AML-193 (cell line): ENCODE data around the gene NT5C2.
A peak's percentile ranks its signal among the peaks of the same experiment; 100 is the strongest.
"Not testable (repeated sequence)": the region's sequence is repeated elsewhere in the genome, so short reads cannot be mapped to it uniquely, and the experiment has no call there.

Experiments used
- DNase-seq, 2 experiments: peaks; one replicate each; lab custom pipeline; 2025; lab: John Stamatoyannopoulos, UW

Gene NT5C2

DNA sequence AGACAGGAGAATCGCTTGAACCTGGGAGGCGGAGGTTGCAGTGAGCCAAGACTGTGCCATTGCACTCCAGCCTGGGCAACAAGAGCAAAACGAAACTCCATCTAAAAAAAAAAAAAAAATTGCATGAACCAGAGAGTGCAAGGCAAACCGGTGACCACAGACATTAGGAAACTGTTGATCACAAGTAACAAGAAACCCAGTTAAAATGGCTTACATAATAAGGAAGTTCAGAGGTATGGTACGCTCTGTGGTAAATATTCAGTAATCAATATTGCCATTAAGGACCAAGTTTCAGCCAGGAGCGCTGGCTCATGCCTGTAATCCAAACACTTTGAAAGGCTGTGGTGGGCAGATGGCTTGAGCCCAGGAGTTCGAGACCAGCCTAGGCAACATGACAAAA is 9.2 kb upstream of the NT5C2 start:
- peak; percentile 86 to 91 for DNase-seq

DNA sequence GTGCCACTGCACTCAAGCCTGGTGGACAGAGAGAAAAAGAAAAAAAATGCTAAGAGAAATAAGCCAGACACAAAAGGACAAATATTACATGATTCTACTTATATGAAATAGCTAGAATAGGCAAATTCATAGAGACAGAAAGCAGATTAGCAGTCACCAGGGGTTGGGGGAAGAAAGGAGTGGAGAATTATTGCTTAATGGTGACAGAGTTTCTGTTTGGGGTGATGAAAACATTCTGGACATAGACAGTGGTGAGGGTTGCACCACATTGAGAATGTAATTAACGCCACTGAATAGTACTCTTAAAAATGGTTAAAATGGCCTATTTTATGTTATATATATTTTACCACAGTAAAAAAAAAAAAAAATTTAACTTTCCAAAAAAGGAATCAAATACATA is 6.4 kb upstream of the NT5C2 start:
- DNase-seq: peak; percentile 89 to 92

DNA sequence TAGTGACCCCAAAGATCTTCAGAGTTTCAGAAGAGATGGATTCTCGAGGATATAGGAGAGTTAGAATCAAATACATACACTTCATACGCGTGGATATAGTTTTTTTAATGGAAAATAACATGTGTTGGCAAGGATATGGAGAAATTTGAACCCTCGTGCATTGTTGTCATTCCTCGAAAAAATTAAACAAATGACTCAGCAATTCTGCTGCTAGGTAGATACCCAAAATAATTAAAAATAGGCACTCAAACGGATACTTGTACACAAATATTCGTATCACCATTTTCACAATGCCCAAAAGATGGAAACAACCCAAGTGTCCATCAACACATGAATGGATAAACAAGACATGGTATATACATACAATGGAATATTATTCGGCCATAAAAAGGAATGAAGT is 5.6 kb upstream of the NT5C2 start:
- no peak for DNase-seq

GRCh38 chr10:103197903-103198302 is 4.8 kb upstream of the NT5C2 start:
- no peak for DNase-seq

DNA sequence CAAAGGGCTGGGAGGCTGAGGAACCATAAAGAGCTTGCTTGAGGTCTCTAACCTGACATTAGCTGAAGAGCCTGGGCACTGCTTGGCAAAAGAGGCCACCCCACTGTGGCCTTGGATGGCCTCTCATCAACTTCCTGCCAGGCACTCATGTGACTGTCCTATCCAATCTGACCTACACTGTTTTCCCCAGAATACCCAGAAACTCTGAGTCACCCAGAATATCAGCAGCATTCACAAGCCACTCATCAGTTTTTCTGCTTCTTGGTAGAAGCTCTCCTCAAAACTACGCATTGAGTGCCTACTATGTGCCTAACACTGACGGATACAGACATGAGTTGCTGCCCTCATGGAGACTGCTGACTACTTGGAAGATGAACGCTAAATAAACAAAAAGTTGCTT is 4.1 kb upstream of the NT5C2 start:
- peak; percentile 91 to 93 for DNase-seq

DNA sequence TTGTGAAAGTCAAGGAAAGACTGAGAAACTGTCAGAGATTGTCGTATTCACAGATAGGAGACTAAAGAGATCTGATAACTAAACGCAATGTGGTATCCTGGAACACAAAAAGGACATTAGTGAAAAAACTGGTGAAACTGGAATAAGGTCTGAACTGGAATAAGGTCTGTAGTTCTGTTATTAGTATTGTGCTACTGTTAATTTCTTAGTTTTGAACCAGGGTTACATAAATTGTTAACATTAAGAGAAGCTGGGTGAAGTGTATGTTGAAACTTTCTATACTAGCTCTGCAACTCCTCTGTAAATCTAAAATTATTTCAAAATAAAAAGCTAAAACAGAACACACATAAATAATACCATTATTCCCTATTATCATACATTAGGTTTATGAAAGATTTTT is 3.4 kb upstream of the NT5C2 start:
- no peak for DNase-seq

GRCh38 chr10:103193820-103194529 is 903 bp upstream of the NT5C2 start:
- peak; percentile 50 to 52 for DNase-seq

DNA sequence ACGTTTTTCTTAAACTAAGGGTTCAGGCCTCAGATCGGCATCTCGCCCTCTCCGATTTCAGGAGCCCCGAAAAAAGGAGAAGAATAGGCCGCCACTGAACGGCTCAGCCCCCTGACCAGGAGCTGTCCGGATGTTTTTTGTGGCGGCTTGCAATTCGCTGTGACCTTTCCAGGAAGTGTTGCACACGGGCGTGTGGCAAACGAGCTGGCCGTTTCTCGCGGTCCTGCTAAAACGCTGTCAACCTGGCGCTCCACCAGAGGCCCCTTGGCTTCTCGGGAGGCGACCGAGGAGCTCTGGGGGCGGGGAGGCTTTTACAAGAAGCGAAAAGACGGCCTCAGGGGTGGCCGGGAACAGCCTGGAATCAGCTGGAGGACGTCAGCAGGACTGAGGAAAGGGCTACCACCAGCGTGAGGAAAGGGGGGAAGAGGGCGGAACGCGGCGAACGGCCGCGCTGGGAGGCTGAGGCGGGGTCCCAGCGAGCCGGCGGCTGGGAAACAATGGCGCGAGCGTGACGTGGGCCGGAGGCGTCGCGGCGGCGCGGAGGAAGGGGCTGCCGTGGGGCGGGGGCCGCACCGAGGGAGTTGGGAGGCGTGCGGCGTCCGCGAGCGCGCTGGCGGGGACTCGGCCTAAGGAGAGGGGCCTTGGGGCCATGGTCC is 493 bp downstream of the NT5C2 start:
- DNase-seq: peak; percentile 83 to 90

GRCh38 chr10:103192089-103192450 is 1.0 kb downstream of the NT5C2 start:
- DNase-seq: no peak

DNA sequence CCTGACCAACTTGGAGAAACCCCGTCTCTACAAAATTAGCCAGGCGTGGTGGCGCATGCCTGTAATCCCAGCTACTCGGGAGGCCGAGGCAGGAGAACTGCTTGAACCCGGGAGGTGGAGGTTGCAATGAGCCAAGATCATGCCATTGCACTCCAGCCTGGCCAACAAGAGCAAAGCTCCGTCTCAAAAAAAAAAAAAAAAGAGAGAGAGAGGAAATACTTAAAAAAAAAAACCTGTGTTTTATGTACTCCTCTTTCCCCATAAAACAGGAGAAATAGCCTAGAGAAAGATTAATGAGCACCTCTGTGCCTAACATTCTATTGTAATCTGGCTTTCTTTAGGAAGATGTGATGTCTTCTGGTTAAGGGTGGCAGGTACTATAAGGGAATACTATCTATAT is 1.9 kb downstream of the NT5C2 start:
- DNase-seq: not testable (repeated sequence)

DNA sequence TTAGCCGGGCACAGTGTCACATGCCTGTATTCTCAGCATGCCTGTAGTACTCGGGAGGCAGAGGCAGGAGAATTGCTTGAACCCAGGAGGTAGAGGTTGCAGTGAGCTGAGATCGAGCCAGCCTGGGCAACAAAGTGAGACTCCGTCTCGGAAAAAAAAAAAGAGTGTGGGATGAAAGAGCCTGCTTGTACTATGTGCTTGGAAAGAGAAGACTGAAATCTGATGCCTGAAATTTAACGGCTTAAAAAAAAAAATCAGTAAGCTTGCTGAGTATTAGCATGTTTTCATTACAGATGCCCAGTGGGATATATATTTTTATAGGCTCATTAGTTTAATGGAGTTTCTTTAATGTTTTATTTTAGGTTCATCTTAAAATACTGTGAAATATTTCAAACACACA is 4.2 kb downstream of the NT5C2 start:
- DNase-seq: no peak

- DNase-seq: no peak
Observed at GRCh38 chr10:103186128-103186527, 6.9 kb downstream of the NT5C2 start.

DNA sequence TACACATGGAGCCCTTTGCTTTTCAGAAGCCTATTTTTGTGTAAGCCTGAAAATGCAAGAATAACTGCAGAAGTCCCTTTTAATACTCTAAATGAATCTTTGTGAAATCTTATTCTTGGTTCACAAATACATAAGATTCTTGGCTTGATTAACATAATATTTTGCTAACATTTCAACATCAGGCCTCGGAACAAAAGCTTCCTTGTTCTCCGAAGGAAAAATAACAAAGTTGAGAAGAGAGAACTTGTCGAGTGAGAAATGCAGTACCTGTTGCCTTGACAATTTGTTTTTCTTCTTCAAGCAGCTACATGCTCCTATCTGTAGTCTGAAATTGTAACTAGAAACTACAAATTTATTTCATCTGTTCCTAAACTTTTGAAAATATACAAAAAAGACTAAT is 8.5 kb downstream of the NT5C2 start:
- DNase-seq: no peak

DNA sequence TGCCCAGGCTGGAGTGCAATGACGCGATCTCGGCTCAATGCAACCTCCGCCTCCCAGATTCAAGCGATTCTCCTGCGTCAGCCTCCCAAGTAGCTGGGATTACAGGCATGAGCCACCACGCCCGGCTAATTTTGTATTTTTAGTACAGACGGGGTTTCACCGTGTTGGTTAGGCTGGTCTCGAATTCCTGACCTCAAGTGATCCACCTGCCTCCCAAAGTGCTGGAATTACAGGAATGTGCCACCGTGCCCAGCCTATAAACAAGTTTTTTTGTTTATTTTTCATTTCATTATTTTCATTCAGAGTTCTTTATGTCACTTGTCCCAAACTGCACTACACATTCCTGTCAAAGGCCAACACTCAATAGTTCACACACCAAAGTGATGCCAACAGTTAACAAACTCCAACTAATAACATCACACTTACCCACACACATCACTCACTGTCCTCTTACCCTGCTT is 9.1 kb downstream of the NT5C2 start:
- not testable (repeated sequence) for DNase-seq

- DNase-seq: peak; percentile 88 to 93
Observed at GRCh38 chr10:103181244-103181643, 11.8 kb downstream of the NT5C2 start.

- DNase-seq: no peak
Observed at GRCh38 chr10:103180491-103180890, 12.6 kb downstream of the NT5C2 start.

- DNase-seq: no peak
Observed at GRCh38 chr10:103177123-103177522, 15.9 kb downstream of the NT5C2 start.

GRCh38 chr10:103175580-103176285 is 17.3 kb downstream of the NT5C2 start:
- no peak for DNase-seq

- not testable (repeated sequence) for DNase-seq
Observed at GRCh38 chr10:103174324-103174723, 18.7 kb downstream of the NT5C2 start.

DNA sequence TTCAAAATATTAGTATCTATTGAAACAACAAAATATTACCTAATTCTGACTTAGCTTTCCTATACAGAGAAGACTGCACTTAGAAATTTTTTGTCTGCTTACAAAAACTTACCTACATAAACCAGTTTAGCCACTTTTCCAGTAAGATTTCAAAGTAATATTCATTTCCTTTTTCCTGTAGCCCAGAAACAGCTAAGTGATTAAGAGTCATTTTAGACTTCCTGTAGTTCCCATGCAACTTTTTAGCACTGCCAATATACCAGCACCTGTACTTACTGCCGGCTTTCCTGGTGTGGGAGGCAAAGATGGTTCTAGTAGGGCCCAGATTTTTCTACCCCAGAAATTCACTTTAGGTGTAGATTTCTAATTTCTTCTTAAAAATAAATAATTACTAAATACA is 21.8 kb downstream of the NT5C2 start:
- no peak for DNase-seq

DNA sequence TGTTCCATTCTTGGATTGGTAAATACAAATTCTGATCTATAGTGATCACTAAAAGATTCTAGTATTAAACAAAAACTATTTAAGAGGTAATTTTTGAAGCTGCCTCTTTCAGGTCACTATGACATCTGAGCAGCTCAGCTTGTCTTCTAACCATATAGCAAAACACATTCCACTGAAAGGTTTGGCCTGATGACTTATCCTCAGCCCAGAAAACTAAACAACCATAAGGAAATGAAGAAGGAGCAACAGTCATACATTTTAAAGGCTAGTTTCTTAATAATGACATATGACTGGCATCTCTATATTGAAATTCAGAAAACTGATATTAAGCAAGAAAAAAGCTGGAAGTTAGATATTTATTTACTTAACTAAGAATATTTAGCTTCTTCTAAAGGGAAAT is 24.6 kb downstream of the NT5C2 start:
- DNase-seq: no peak

GRCh38 chr10:103167554-103167953 is 25.5 kb downstream of the NT5C2 start:
- not testable (repeated sequence) for DNase-seq

DNA sequence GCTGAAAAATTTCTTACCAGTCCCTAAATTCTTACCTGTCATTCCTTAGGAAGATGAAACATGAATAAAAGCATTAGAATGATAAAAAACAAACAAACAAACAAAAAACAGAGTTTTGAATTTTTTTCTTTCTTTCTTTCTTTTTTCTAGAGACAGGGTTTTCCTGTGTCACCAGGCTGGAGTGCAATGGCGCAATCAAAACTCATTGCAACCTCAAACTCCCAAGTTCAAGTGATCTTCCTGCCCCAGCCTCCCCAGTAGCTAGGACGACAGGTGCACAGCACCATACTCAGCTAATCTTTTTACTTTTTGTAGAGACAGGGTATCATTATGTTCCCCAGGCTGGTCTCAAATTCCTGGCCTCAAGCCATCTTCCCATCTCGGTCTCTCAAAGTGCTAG is 26.5 kb downstream of the NT5C2 start:
- DNase-seq: peak in 1 of 2 experiments; percentile 31
